Midbrain (tissue), 1 donor: ENCODE measurements around the gene MTERF2.
A peak's percentile ranks its signal among the peaks of the same experiment; 100 is the strongest.
"Not testable (repeated sequence)": the region's sequence is repeated elsewhere in the genome, so short reads cannot be mapped to it uniquely, and the experiment has no call there.

Source experiments
- DNase-seq: peaks from one replicate; lab custom pipeline; 2025; lab: John Stamatoyannopoulos, UW

Gene MTERF2

GRCh38 chr12:106986625-106987389 lies at the start of gene MTERF2:
TSS of gene MTERF2 (minus strand) at chr12:106987146. CDS start at chr12:106978714, 8,432 bp downstream.
- DNase-seq = peak; percentile 95

GRCh38 chr12:107035733-107036132 lies 48.8 kb upstream of the MTERF2 start:
- no peak for DNase-seq

- no peak for DNase-seq
Measured at GRCh38 chr12:107033758-107034739, 47.1 kb upstream of the MTERF2 start.

- no peak for DNase-seq
Measured at GRCh38 chr12:107032266-107032665, 45.3 kb upstream of the MTERF2 start.

GRCh38 chr12:107031061-107031460 lies 44.1 kb upstream of the MTERF2 start:
- no peak for DNase-seq

- no peak for DNase-seq
Measured at GRCh38 chr12:107029081-107029480, 42.1 kb upstream of the MTERF2 start.

- peak; percentile 23 for DNase-seq
Measured at GRCh38 chr12:107027636-107028053, 40.7 kb upstream of the MTERF2 start.

GRCh38 chr12:107026806-107027635 lies 40.1 kb upstream of the MTERF2 start:
- no peak for DNase-seq

DNA sequence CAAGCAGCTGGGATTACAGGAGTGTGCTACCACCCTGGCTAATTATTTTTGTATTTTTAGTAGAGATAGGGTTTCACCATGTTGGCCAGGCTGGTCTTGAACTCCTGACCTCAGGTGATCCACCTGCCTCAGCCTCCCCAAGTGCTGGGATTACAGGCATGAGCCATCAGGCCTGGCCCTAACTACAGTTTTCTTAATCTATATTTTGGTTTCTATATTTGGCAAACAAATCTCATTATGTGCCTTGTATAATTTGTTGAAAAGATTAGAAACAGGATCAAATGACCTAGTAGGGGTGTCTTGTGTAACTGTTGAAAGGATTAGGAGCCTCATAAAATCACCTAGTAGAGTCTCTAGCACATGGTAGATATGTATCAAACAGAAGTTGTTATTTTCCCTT lies 39.4 kb upstream of the MTERF2 start:
- not testable (repeated sequence) for DNase-seq

GRCh38 chr12:107025671-107026070 lies 38.7 kb upstream of the MTERF2 start:
- no peak for DNase-seq

GRCh38 chr12:107019546-107019945 lies 32.6 kb upstream of the MTERF2 start:
- DNase-seq = no peak

DNA sequence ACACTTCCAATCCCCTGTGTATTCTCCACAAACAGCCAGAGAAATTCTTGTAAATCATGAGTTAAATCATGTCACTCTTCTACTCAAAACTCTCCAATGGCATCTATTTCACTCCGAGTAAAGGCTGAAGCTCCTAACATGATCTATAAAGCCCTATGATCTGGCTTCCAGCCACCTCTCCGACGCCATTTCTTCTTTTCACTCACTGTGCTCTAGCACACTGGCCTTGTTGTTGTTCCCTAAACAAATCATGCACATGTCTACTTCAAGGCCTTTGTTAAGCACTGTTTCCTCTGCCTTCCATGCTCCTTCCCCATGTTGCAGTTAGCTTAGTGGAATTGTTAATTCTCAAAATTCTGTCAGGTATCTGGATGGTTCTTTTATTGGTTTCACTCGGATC lies 30.1 kb upstream of the MTERF2 start:
- DNase-seq = no peak

DNA sequence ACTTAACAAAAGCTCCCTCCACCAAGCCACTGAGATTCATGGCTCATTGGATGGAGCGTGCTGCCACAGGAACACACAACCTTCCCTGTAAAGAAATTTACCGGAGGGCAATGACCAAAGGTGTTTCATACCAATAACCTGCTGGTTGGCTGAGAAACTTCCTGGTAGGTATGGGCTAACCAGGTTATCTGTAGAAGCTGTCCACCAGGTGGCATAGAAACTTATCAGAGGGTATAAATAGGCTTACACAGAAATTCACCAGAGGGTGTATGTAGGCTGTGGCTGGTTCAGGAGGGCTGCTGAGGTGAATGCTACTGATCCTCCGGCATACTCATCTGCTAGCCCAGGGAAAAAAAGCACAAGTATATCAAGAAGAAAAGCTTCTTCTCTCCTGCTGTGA lies 27.1 kb upstream of the MTERF2 start:
- no peak for DNase-seq

DNA sequence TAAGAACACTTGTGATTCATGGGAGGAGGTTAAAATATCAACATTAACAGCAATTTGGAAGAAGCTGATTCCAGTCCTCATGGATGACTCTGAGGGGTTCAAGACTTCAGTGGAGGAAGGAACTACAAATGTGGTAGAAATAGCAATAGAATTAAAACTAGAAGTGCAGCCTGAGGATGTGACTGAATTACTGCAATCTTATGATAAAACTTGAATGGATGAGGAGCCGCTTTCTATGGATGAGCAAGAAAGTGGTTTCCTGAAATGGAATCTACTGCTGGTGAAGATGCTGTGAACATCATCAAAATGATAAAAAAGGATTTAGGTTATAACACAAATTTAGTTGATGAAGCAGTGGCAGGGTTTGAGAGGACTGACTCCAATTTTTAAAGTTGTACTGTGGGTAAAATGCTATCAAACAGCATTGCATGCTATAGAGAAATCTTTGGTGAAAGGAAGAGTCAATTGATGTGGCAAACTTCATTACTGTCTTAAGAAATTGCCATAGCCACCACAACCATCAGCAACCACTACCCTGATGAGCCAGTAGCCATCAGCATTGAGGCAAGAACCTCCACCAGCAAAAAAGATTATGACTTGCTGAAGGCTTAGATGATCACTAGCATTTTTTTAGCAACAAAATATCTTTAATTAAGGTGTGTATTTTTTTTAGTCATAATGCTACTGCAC lies 25.9 kb upstream of the MTERF2 start:
- DNase-seq = no peak

GRCh38 chr12:107011519-107011918 lies 24.6 kb upstream of the MTERF2 start:
- no peak for DNase-seq

GRCh38 chr12:107007411-107007810 lies 20.5 kb upstream of the MTERF2 start:
- DNase-seq = no peak

DNA sequence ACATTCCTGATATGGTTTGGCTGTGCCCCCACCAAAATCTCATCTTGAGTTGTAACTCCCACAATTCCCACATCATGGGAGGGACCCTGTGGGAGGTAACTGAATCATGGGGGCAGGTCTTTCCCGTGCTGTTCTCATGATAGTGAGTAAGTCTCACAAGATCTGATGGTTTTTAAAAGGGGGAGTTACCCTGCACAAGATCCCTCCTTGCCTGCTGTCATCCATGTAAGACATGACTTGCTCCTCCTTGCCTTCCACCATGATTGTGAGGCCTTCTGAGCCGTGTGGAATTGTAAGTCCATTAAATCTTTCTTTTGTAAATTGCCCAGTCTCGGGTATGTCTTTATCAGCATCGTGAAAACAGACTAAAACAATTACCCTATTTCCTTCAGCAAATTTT lies 15.7 kb upstream of the MTERF2 start:
- not testable (repeated sequence) for DNase-seq

- DNase-seq = no peak
Measured at GRCh38 chr12:106999446-106999845, 12.5 kb upstream of the MTERF2 start.

- DNase-seq = no peak
Measured at GRCh38 chr12:106997916-106998315, 11.0 kb upstream of the MTERF2 start.

DNA sequence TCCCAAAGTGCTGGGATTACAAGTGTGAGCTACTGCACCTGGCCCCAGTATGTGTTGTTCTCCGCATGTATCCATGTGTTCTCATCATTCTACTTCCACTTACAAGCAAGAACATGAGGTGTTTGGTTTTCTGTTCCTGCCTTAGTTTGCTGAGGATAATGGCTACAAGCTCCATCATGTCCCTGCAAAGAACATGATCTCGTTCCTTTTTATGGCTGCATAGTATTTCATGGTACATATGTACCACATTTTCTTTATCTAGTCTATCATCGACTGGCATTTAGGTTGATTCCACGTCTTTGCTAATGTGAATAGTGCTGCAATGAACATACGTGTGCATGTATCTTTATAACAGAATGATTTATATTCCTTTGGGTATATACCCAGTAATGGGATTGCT lies 9.2 kb upstream of the MTERF2 start:
- DNase-seq = not testable (repeated sequence)

- no peak for DNase-seq
Measured at GRCh38 chr12:106994579-106995220, 7.8 kb upstream of the MTERF2 start.
